Measurements from ENCODE around the gene DSCAM.

- TF ChIP-seq POLR2AphosphoS5 (IDR thresholded peaks at IDR 0.05; ENCODE audit: low read depth, low read length) = no peak
- TF ChIP-seq REST (IDR thresholded peaks at IDR 0.05; ENCODE audit: insufficient read depth in 1 of 2, low read depth in 2 of 2, low read length in 2 of 2) = no peak
- no peak for TF ChIP-seq SIN3A (IDR thresholded peaks at IDR 0.05; ENCODE audit: borderline replicate concordance, insufficient read depth, low read length)
- TF ChIP-seq TAF1 (IDR thresholded peaks at IDR 0.05; ENCODE audit: borderline replicate concordance, insufficient read depth, low read length) = no peak
- TF ChIP-seq FOXP2 (optimal IDR thresholded peaks at IDR 0.05; ENCODE audit: borderline replicate concordance, extremely low read depth, extremely low read length, insufficient read depth) = no peak
These were observed 615.0 kb downstream of the DSCAM start for GRCh38 chr21:40231979-40232378.

All from PFSK-1 (cell line).